Fibroblast of lung (primary cell): Measurements from ENCODE around the gene PPFIBP1. TPM values are rescaled to one million over a fixed set of nuclear protein-coding genes. Genes with fewer than 3 reads are reported as not detected.

Source experiments
- DNase-seq, 2 donors: peaks; one replicate each; pipeline versions ENCODE4 v3.0.0 to v3.0.0-alpha.2; 2010; ENCODE audit warnings: low read depth in 2 of 2
- H2AFZ ChIP-seq: 2 replicates; pipeline ENCODE4 v1.5.1; 2012; ENCODE audit warnings: low read length, control low read depth, inconsistent platforms
- H3K27ac ChIP-seq: 2 replicates; pipeline ENCODE4 v1.5.1; 2011; ENCODE audit warnings: low read length, control low read depth; ENCODE audit not compliant: insufficient read depth
- H3K27me3 ChIP-seq: 2 replicates; pipeline ENCODE4 v1.5.1; 2011; ENCODE audit warnings: mild to moderate bottlenecking, low read length; ENCODE audit not compliant: control insufficient read depth, insufficient read depth
- H3K36me3 ChIP-seq: 2 replicates; pipeline ENCODE4 v1.5.1; 2011; ENCODE audit warnings: low read length; ENCODE audit not compliant: control insufficient read depth, insufficient read depth
- H3K4me1 ChIP-seq: 2 replicates; pipeline ENCODE4 v1.5.1; 2011; ENCODE audit warnings: low read length; ENCODE audit not compliant: control insufficient read depth, insufficient read depth; ENCODE audit errors: extremely low read depth
- H3K4me2 ChIP-seq: 2 replicates; pipeline ENCODE4 v1.5.1; 2011; ENCODE audit warnings: low read length, control low read depth; ENCODE audit not compliant: insufficient read depth; ENCODE audit errors: extremely low read depth
- H3K4me3 ChIP-seq, 4 experiments: fragments of 200-600 bp in 1 of 4; sonication (generic) in 1 of 4; replicated peaks in 1 of 4; 2 replicates each; pipeline ENCODE4 v1.5.1; 2011 to 2016; ENCODE audit warnings: low read length in 4 of 4, low read depth in 3 of 4, mild to moderate bottlenecking in 3 of 4, control low read depth in 2 of 4, inconsistent platforms in 1 of 4, mixed read lengths in 1 of 4; ENCODE audit not compliant: insufficient read depth in 1 of 4; ENCODE audit errors: control extremely low read depth in 1 of 4
- H3K79me2 ChIP-seq: 2 replicates; pipeline ENCODE4 v1.5.1; 2012; ENCODE audit warnings: mild to moderate bottlenecking, low read length, inconsistent platforms; ENCODE audit not compliant: control insufficient read depth, insufficient read depth
- H3K9ac ChIP-seq: 2 replicates; pipeline ENCODE4 v1.5.1; 2011; ENCODE audit warnings: mild to moderate bottlenecking, low read length, control low read depth; ENCODE audit not compliant: insufficient read depth
- H3K9me3 ChIP-seq: 2 replicates; pipeline ENCODE4 v1.5.1; 2012; ENCODE audit warnings: low read depth, low read length; ENCODE audit not compliant: control insufficient read depth, insufficient read depth
- H4K20me1 ChIP-seq: 2 replicates; pipeline ENCODE4 v1.5.1; 2011; ENCODE audit warnings: low read length; ENCODE audit not compliant: control insufficient read depth, insufficient read depth; ENCODE audit errors: extremely low read depth
- CTCF ChIP-seq, 2 donors: IDR thresholded peaks in 1 of 2; conservative IDR thresholded peaks in 1 of 2; 1 replicate in 1 of 2; 2 replicates in 1 of 2; pipeline ENCODE4 v1.5.1; 2011 to 2012; ENCODE audit warnings: low read length in 2 of 2, control low read depth in 1 of 2, inconsistent platforms in 1 of 2, low read depth in 1 of 2, mild to moderate bottlenecking in 1 of 2
- EZH2 ChIP-seq: IDR thresholded peaks from 2 replicates; pipeline ENCODE4 v1.5.1; 2012; ENCODE audit warnings: low read length, control low read depth, mild to moderate bottlenecking; ENCODE audit errors: missing control alignments
- polyA plus RNA-seq, 2 donors: library from polyadenylated mRNA; depleted of rRNA in 1 of 2; stranded (reverse) in 1 of 2; unstranded in 1 of 2; fragments of >200 nt; gene quantifications; 2 replicates each; pipeline ENCODE4 v1.2.1, GENCODE V29; 2011 to 2012; ENCODE audit warnings: missing spikeins in 1 of 2
- total RNA-seq: library from RNA; depleted of rRNA; stranded (reverse); fragments of >200 nt; gene quantifications from 2 replicates; pipeline ENCODE4 v1.2.1, GENCODE V29; 2014

Gene PPFIBP1
- total and polyA plus RNA-seq, 2 donors (not counting 1 experiment from before 2014, with no cell fraction given) = 65.1 to 93.0 TPM

GRCh38 chr12:27537855-27538675, 14.1 kb downstream of the PPFIBP1 start:
- TF ChIP-seq CTCF (conservative IDR thresholded peaks at IDR 0.05 in 1 of 2, IDR thresholded peaks at IDR 0.05 in 1 of 2; ENCODE audit: low read depth in 1 of 2, low read length in 2 of 2) (no peak), EZH2 (no peak)
- H4K20me1 ChIP-seq = no peaks in the 10 kb centered on the region
- H3K9me3 ChIP-seq = no peaks in the 10 kb centered on the region
- no peak overlapping the region for H3K4me2 ChIP-seq
- H3K9ac ChIP-seq = no peak overlapping the region
- DNase-seq = no peak
- H3K27ac ChIP-seq = peak overlapping the region; percentile 29
- peaks cover 17% of the 10 kb centered on the region for H3K4me1 ChIP-seq
- no peak overlapping the region for H2AFZ ChIP-seq
- peaks cover 4% of the 10 kb centered on the region for H3K36me3 ChIP-seq
- no peak overlapping the region for H3K4me3 ChIP-seq
- H3K79me2 ChIP-seq = peaks cover 87% of the 10 kb centered on the region
- no peaks in the 10 kb centered on the region for H3K27me3 ChIP-seq

- no peaks in the 10 kb centered on the region for H3K9me3 ChIP-seq
- H3K4me3 ChIP-seq = peak overlapping the region in 1 of 4 experiments; percentile 9
- peaks cover 4% of the 10 kb centered on the region for H3K36me3 ChIP-seq
- no peak overlapping the region for H3K9ac ChIP-seq
- TF ChIP-seq CTCF (conservative IDR thresholded peaks at IDR 0.05 in 1 of 2, IDR thresholded peaks at IDR 0.05 in 1 of 2; ENCODE audit: low read depth in 1 of 2, low read length in 2 of 2) (no peak), EZH2 (no peak)
- peak overlapping the region; percentile 16 for H3K4me2 ChIP-seq
- no peaks in the 10 kb centered on the region for H4K20me1 ChIP-seq
- no peak overlapping the region for H2AFZ ChIP-seq
- peaks cover 17% of the 10 kb centered on the region for H3K4me1 ChIP-seq
- peak in 1 of 2 donors; percentile 85 for DNase-seq
- peak overlapping the region; percentile 29 for H3K27ac ChIP-seq
- H3K79me2 ChIP-seq = peaks cover 85% of the 10 kb centered on the region
- H3K27me3 ChIP-seq = no peaks in the 10 kb centered on the region
Measured at GRCh38 chr12:27539191-27539631, 15.2 kb downstream of the PPFIBP1 start.

- no peak overlapping the region for H2AFZ ChIP-seq
- H3K27me3 ChIP-seq = no peaks in the 10 kb centered on the region
- peaks cover 17% of the 10 kb centered on the region for H3K4me1 ChIP-seq
- H3K9ac ChIP-seq = no peak overlapping the region
- DNase-seq = no peak
- H3K27ac ChIP-seq = peak overlapping the region; percentile 62
- no peak overlapping the region for H3K4me3 ChIP-seq
- TF ChIP-seq CTCF (conservative IDR thresholded peaks at IDR 0.05 in 1 of 2, IDR thresholded peaks at IDR 0.05 in 1 of 2; ENCODE audit: low read depth in 1 of 2, low read length in 2 of 2) (no peak), EZH2 (no peak)
- peaks cover 76% of the 10 kb centered on the region for H3K79me2 ChIP-seq
- H3K36me3 ChIP-seq = no peaks in the 10 kb centered on the region
- no peak overlapping the region for H3K4me2 ChIP-seq
- no peaks in the 10 kb centered on the region for H3K9me3 ChIP-seq
- H4K20me1 ChIP-seq = no peaks in the 10 kb centered on the region
Measured at GRCh38 chr12:27541031-27541719, 17.2 kb downstream of the PPFIBP1 start.
